Activated CD4-positive, alpha-beta T cell treated with anti-CD3 and anti-CD28 coated beads, Interleukin-2, amount 10 ng/mL, durations not matched to agents 24 days and 14 days (primary cell): ENCODE results near the gene SURF4. TPM values are rescaled to one million over a fixed set of nuclear protein-coding genes. Genes with fewer than 3 reads are reported as not detected.

ENCODE experiments used
- DNase-seq: peaks from one replicate; pipeline ENCODE4 v3.0.0; 2022
- H3K27ac Mint-ChIP-seq: one replicate; pipeline ENCODE4 v1.8.0; 2022; ENCODE audit warnings: mild to moderate bottlenecking, mixed read lengths
- H3K27me3 Mint-ChIP-seq: one replicate; pipeline ENCODE4 v1.8.0; 2022; ENCODE audit warnings: mixed read lengths
- H3K36me3 Mint-ChIP-seq: one replicate; pipeline ENCODE4 v1.8.0; 2022; ENCODE audit warnings: low read depth, mild to moderate bottlenecking, mixed read lengths
- H3K4me1 Mint-ChIP-seq: one replicate; pipeline ENCODE4 v1.8.0; 2021; ENCODE audit warnings: mixed read lengths
- H3K4me3 Mint-ChIP-seq: one replicate; pipeline ENCODE4 v1.8.0; 2022; ENCODE audit warnings: mild to moderate bottlenecking, moderate library complexity, mixed read lengths
- H3K9me3 Mint-ChIP-seq: one replicate; pipeline ENCODE4 v1.8.0; 2021; ENCODE audit warnings: mixed read lengths
- intact Hi-C: fragments of 100-400 bp; cut with micrococcal nuclease; formaldehyde crosslinking; loops from one replicate; pipeline ENCODE4 v1.15.1; 2023
- total RNA-seq: library from RNA; stranded (reverse); gene quantifications from 2 replicates; pipeline ENCODE4 v1.2.3, GENCODE V29; 2022

Gene SURF4
- total RNA-seq, 1 donor from 2014 or later, result 235 TPM

GRCh38 chr9:133349965-133350616 lies 25.8 kb downstream of the SURF4 start:
- Mint-ChIP-seq H3K36me3 (peaks cover 72% of the 10 kb centered on the region), H3K27me3 (peaks cover 2% of the 10 kb centered on the region)
- DNase-seq, result no peak

GRCh38 chr9:133348718-133349573 lies 26.9 kb downstream of the SURF4 start:
- Mint-ChIP-seq H3K4me3 (peak overlapping the region; percentile 100), H3K27ac (peak overlapping the region; percentile 95), H3K4me1 (peaks cover 42% of the 10 kb centered on the region), H3K36me3 (peaks cover 78% of the 10 kb centered on the region), H3K27me3 (peaks cover 2% of the 10 kb centered on the region), H3K9me3 (no peaks in the 10 kb centered on the region)
- intact Hi-C loops, result loop anchor here (1.0 kb wide), 4 partner anchors 7 to 27 kb away; partner anchors contain the start of genes STKLD1, SURF1, SURF2 and SURF4
- DNase-seq, result no peak

More at GRCh38 chr9:133349965-133350616, 25.8 kb downstream of the SURF4 start:
- Mint-ChIP-seq H3K27ac (peak overlapping the region; percentile 72), H3K4me1 (peaks cover 46% of the 10 kb centered on the region), H3K4me3 (peak overlapping the region; percentile 100), H3K9me3 (no peaks in the 10 kb centered on the region)
- intact Hi-C loops, result loop anchor here (10.0 kb wide), 1 partner anchor 325 kb away; no protein-coding TSS in a partner anchor

- H3K36me3 Mint-ChIP-seq, result peaks cover 75% of the 10 kb centered on the region
- H3K9me3 Mint-ChIP-seq, result no peaks in the 10 kb centered on the region
- intact Hi-C loops, result loop anchor here (1.0 kb wide), 4 partner anchors 8 to 28 kb away; partner anchors contain the start of genes STKLD1, SURF1, SURF2 and SURF4
- H3K4me3 Mint-ChIP-seq, result peak within 1 kb of the TSS; percentile 100
- peak within 1 kb of the TSS; percentile 95 for H3K27ac Mint-ChIP-seq
- peaks cover 2% of the 10 kb centered on the region for H3K27me3 Mint-ChIP-seq
- peak; percentile 97 for DNase-seq
- peaks cover 39% of the 10 kb centered on the region for H3K4me1 Mint-ChIP-seq
Measured at GRCh38 chr9:133347985-133348717, 27.7 kb downstream of the SURF4 start, which contains the start of the genes MED22 and RPL7A. TSS of gene MED22 (minus strand) at chr9:133348131. CDS start at chr9:133346662, 1,469 bp downstream. TSS of gene RPL7A (plus strand) at chr9:133348218. CDS start at chr9:133348244, 26 bp downstream.

GRCh38 chr9:133347515-133347984 lies 28.3 kb downstream of the SURF4 start:
- H3K9me3 Mint-ChIP-seq, result no peaks in the 10 kb centered on the region
- H3K4me3 Mint-ChIP-seq, result peak overlapping the region; percentile 100
- peaks cover 35% of the 10 kb centered on the region for H3K4me1 Mint-ChIP-seq
- intact Hi-C loops, result no loop called here
- H3K36me3 Mint-ChIP-seq, result peaks cover 72% of the 10 kb centered on the region
- H3K27me3 Mint-ChIP-seq, result peaks cover 2% of the 10 kb centered on the region
- DNase-seq, result peak; percentile 84
- H3K27ac Mint-ChIP-seq, result peak overlapping the region; percentile 95

- Mint-ChIP-seq H3K36me3 (peaks cover 69% of the 10 kb centered on the region), H3K9me3 (no peaks in the 10 kb centered on the region), H3K27me3 (peaks cover 2% of the 10 kb centered on the region), H3K27ac (peak overlapping the region; percentile 89), H3K4me1 (peaks cover 33% of the 10 kb centered on the region), H3K4me3 (peak overlapping the region; percentile 100)
- intact Hi-C loops, result no loop called here
- DNase-seq, result no peak
Measured at GRCh38 chr9:133346021-133346785, 29.7 kb downstream of the SURF4 start.

- Mint-ChIP-seq H3K9me3 (no peaks in the 10 kb centered on the region), H3K36me3 (peaks cover 67% of the 10 kb centered on the region), H3K27me3 (peaks cover 2% of the 10 kb centered on the region), H3K4me1 (peaks cover 36% of the 10 kb centered on the region), H3K27ac (no peak overlapping the region), H3K4me3 (no peak overlapping the region)
- DNase-seq, result no peak
- intact Hi-C loops, result no loop called here
Measured at GRCh38 chr9:133345596-133345995, 30.3 kb downstream of the SURF4 start.

- no peak for DNase-seq
- Mint-ChIP-seq H3K36me3 (peaks cover 67% of the 10 kb centered on the region), H3K9me3 (no peaks in the 10 kb centered on the region), H3K4me1 (peaks cover 35% of the 10 kb centered on the region), H3K27me3 (peaks cover 2% of the 10 kb centered on the region), H3K4me3 (no peak overlapping the region), H3K27ac (no peak overlapping the region)
- intact Hi-C loops, result no loop called here
Measured at GRCh38 chr9:133344979-133345378, 30.9 kb downstream of the SURF4 start.

- intact Hi-C loops, result no loop called here
- DNase-seq, result no peak
- H3K4me3 Mint-ChIP-seq, result no peak overlapping the region
- peaks cover 67% of the 10 kb centered on the region for H3K36me3 Mint-ChIP-seq
- H3K4me1 Mint-ChIP-seq, result peaks cover 26% of the 10 kb centered on the region
- peaks cover 2% of the 10 kb centered on the region for H3K27me3 Mint-ChIP-seq
- no peaks in the 10 kb centered on the region for H3K9me3 Mint-ChIP-seq
- no peak overlapping the region for H3K27ac Mint-ChIP-seq
Measured at GRCh38 chr9:133344071-133344470, 31.8 kb downstream of the SURF4 start.

GRCh38 chr9:133342570-133342969 lies 33.3 kb downstream of the SURF4 start:
- H3K9me3 Mint-ChIP-seq, result no peaks in the 10 kb centered on the region
- intact Hi-C loops, result no loop called here
- peaks cover 20% of the 10 kb centered on the region for H3K4me1 Mint-ChIP-seq
- peaks cover 61% of the 10 kb centered on the region for H3K36me3 Mint-ChIP-seq
- peak; percentile 62 for DNase-seq
- H3K4me3 Mint-ChIP-seq, result no peak overlapping the region
- H3K27ac Mint-ChIP-seq, result no peak overlapping the region
- H3K27me3 Mint-ChIP-seq, result no peaks in the 10 kb centered on the region

- Mint-ChIP-seq H3K36me3 (peaks cover 59% of the 10 kb centered on the region), H3K4me3 (no peak overlapping the region), H3K4me1 (peaks cover 20% of the 10 kb centered on the region), H3K9me3 (no peaks in the 10 kb centered on the region), H3K27ac (no peak overlapping the region), H3K27me3 (no peaks in the 10 kb centered on the region)
- DNase-seq, result peak; percentile 60
- intact Hi-C loops, result no loop called here
Measured at GRCh38 chr9:133342069-133342406, 33.8 kb downstream of the SURF4 start.

GRCh38 chr9:133341369-133342068 lies 34.3 kb downstream of the SURF4 start:
- H3K27ac Mint-ChIP-seq, result no peak overlapping the region

GRCh38 chr9:133340916-133341315 lies 34.9 kb downstream of the SURF4 start:
- DNase-seq, result no peak
- Mint-ChIP-seq H3K4me1 (peaks cover 14% of the 10 kb centered on the region), H3K9me3 (no peaks in the 10 kb centered on the region), H3K27me3 (no peaks in the 10 kb centered on the region), H3K27ac (peak overlapping the region; percentile 53), H3K36me3 (peaks cover 55% of the 10 kb centered on the region), H3K4me3 (no peak overlapping the region)
- intact Hi-C loops, result no loop called here

More at GRCh38 chr9:133341369-133342068, 34.3 kb downstream of the SURF4 start:
- Mint-ChIP-seq H3K9me3 (no peaks in the 10 kb centered on the region), H3K27me3 (no peaks in the 10 kb centered on the region), H3K4me1 (peaks cover 15% of the 10 kb centered on the region), H3K4me3 (no peak overlapping the region), H3K36me3 (peaks cover 56% of the 10 kb centered on the region)
- no peak for DNase-seq
- intact Hi-C loops, result no loop called here
